Astrocyte of the cerebellum (primary cell): Measurements from ENCODE around the gene SMOC1.
"Not testable (repeated sequence)": the region's sequence is repeated elsewhere in the genome, so short reads cannot be mapped to it uniquely, and the experiment has no call there.

Experiments
- DNase-seq: peaks from one replicate; pipeline ENCODE4 v3.0.0-alpha.2; 2011; ENCODE audit warnings: low read depth
- H3K4me3 ChIP-seq: 2 replicates; pipeline ENCODE4 v1.5.1; 2011; ENCODE audit warnings: mild to moderate bottlenecking, low read depth, low read length, moderate library complexity
- CTCF ChIP-seq: IDR thresholded peaks from 2 replicates; pipeline ENCODE4 v1.5.1; 2012; ENCODE audit warnings: low read length, low read depth, moderate library complexity, mild to moderate bottlenecking; ENCODE audit errors: missing control alignments
- in situ Hi-C: cut with HindIII; loops from 2 replicates; pipeline ENCODE4 v1.10.0; 2017; ENCODE audit warnings: low sequenced_read_pairs

Gene SMOC1

GRCh38 chr14:69895109-69895508 lies 15.9 kb downstream of the SMOC1 start:
- no peak for DNase-seq
- in situ Hi-C loops = no loop called here
- no peak overlapping the region for H3K4me3 ChIP-seq

GRCh38 chr14:69896080-69896479 lies 16.9 kb downstream of the SMOC1 start:
- in situ Hi-C loops = no loop called here
- DNase-seq = no peak
- H3K4me3 ChIP-seq = no peak overlapping the region
- TF ChIP-seq CTCF = no peak

More at GRCh38 chr14:69895109-69895508, 15.9 kb downstream of the SMOC1 start:
- no peak for TF ChIP-seq CTCF

GRCh38 chr14:69896972-69897371 lies 17.8 kb downstream of the SMOC1 start:
- no peak overlapping the region for H3K4me3 ChIP-seq
- DNase-seq = no peak
- TF ChIP-seq CTCF = no peak
- in situ Hi-C loops = no loop called here

GRCh38 chr14:69900603-69901002 lies 21.4 kb downstream of the SMOC1 start:
- no peak for TF ChIP-seq CTCF
- in situ Hi-C loops = no loop called here
- no peak overlapping the region for H3K4me3 ChIP-seq
- DNase-seq = no peak

GRCh38 chr14:69901113-69901951 lies 22.1 kb downstream of the SMOC1 start:
- no peak overlapping the region for H3K4me3 ChIP-seq
- no peak for TF ChIP-seq CTCF
- peak; percentile 33 for DNase-seq
- in situ Hi-C loops = no loop called here

GRCh38 chr14:69903046-69903445 lies 23.8 kb downstream of the SMOC1 start:
- DNase-seq, in situ Hi-C loops: not testable (repeated sequence)

GRCh38 chr14:69904246-69904645 lies 25.0 kb downstream of the SMOC1 start:
- TF ChIP-seq CTCF = no peak

More at GRCh38 chr14:69903046-69903445, 23.8 kb downstream of the SMOC1 start:
- H3K4me3 ChIP-seq = not testable (repeated sequence)

More at GRCh38 chr14:69904246-69904645, 25.0 kb downstream of the SMOC1 start:
- in situ Hi-C loops = no loop called here
- no peak overlapping the region for H3K4me3 ChIP-seq
- no peak for DNase-seq
